ENCODE data around the gene CLPTM1. TPM values are rescaled to one million over a fixed set of nuclear protein-coding genes. Genes with fewer than 3 reads are reported as not detected.
A peak's percentile ranks its signal among the peaks of the same experiment; 100 is the strongest.

The CLPTM1 gene
- total RNA-seq: 10 to 100 TPM; 63.1 to 69.3 TPM

DNA sequence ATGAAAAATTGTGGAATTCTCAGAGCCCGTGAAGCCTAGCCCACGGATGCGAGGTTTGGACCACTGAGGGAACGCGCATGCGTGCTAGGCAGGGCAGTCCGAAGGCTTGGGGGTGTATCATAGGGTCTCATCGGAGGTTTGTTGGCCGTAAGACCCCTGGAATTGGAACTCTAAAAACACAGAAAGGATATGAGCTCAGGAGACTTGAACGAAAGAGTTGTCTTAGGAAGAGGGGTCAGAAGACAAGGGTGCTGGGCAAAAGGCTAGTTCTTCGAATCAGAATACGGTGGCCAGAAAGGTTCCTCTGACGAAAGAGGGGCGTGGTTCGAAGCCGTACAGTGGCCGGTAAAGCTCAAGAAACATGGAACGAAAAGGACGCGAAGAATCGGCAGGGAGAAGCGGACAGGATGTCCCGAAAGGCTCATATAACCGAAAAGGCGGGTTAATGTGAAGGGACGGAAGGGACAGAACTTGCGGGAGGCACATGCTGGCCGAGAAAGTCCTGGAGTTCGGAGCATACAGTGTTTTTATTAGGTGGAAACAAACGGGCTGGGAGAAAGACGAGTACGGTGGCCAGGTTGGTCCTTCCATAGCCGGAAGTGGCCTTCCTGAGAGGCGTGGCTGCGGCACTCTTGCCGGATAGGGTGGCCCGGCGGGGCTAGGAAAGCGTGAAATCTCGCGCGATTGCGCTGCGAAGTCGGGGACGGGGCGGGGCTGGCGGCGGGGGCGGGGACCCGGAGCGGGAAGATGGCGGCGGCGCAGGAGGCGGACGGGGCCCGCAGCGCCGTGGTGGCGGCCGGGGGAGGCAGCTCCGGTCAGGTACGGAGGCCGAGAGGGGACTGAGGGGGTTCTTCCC, at the start of gene CLPTM1:
Gene CLPTM1 (plus strand): TSS at position 732 of the 856 bp plus-strand sequence. CDS start 16 bp downstream, at position 748.
- Histone ChIP-seq H3K4me1 (ENCODE audit: control insufficient read depth in 1 of 2, low read depth in 2 of 2) (peaks cover 12 to 44% of the 10 kb centered on the region in 2 donors), H3K36me3 (peaks cover 4% of the 10 kb centered on the region), H3K27ac (peak within 1 kb of the TSS; percentile 86 to 89), H3K27me3 (replicated peaks; ENCODE audit: insufficient read depth) (no peaks in the 10 kb centered on the region), H3K9me3 (no peaks in the 10 kb centered on the region), H3K4me3 (peak within 1 kb of the TSS; percentile 99)
- DNase-seq (ENCODE audit: low spot score): peak; percentile 87
- TF ChIP-seq, protein P1, sequence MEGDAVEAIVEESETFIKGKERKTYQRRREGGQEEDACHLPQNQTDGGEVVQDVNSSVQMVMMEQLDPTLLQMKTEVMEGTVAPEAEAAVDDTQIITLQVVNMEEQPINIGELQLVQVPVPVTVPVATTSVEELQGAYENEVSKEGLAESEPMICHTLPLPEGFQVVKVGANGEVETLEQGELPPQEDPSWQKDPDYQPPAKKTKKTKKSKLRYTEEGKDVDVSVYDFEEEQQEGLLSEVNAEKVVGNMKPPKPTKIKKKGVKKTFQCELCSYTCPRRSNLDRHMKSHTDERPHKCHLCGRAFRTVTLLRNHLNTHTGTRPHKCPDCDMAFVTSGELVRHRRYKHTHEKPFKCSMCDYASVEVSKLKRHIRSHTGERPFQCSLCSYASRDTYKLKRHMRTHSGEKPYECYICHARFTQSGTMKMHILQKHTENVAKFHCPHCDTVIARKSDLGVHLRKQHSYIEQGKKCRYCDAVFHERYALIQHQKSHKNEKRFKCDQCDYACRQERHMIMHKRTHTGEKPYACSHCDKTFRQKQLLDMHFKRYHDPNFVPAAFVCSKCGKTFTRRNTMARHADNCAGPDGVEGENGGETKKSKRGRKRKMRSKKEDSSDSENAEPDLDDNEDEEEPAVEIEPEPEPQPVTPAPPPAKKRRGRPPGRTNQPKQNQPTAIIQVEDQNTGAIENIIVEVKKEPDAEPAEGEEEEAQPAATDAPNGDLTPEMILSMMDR (IDR thresholded peaks at IDR 0.05): no peak
- peak; percentile 90 for ATAC-seq (ENCODE audit: insufficient number of reproducible peaks, low FRiP score, low read depth)

DNA sequence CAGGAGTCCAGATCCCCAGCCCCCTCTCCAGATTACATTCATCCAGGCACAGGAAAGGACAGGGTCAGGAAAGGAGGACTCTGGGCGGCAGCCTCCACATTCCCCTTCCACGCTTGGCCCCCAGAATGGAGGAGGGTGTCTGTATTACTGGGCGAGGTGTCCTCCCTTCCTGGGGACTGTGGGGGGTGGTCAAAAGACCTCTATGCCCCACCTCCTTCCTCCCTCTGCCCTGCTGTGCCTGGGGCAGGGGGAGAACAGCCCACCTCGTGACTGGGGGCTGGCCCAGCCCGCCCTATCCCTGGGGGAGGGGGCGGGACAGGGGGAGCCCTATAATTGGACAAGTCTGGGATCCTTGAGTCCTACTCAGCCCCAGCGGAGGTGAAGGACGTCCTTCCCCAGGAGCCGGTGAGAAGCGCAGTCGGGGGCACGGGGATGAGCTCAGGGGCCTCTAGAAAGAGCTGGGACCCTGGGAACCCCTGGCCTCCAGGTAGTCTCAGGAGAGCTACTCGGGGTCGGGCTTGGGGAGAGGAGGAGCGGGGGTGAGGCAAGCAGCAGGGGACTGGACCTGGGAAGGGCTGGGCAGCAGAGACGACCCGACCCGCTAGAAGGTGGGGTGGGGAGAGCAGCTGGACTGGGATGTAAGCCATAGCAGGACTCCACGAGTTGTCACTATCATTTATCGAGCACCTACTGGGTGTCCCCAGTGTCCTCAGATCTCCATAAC, 49.6 kb upstream of the CLPTM1 start, which contains the start of gene APOE:
Gene APOE (plus strand): TSS at position 360 of the 724 bp plus-strand sequence. CDS start 829 bp downstream, outside the sequence.
- Histone ChIP-seq H3K9me3 (no peaks in the 10 kb centered on the region), H3K4me3 (peak within 1 kb of the TSS; percentile 54), H3K4me1 (ENCODE audit: control insufficient read depth in 1 of 2, low read depth in 2 of 2) (no peaks in the 10 kb centered on the region), H3K27ac (no peak within 1 kb of the TSS), H3K27me3 (replicated peaks; ENCODE audit: insufficient read depth) (no peaks in the 10 kb centered on the region), H3K36me3 (peaks cover 18% of the 10 kb centered on the region)
- no peak for ATAC-seq (ENCODE audit: insufficient number of reproducible peaks, low FRiP score, low read depth)
- no peak for DNase-seq (ENCODE audit: low spot score)
- TF ChIP-seq, protein P1 (IDR thresholded peaks at IDR 0.05): no peak

DNA sequence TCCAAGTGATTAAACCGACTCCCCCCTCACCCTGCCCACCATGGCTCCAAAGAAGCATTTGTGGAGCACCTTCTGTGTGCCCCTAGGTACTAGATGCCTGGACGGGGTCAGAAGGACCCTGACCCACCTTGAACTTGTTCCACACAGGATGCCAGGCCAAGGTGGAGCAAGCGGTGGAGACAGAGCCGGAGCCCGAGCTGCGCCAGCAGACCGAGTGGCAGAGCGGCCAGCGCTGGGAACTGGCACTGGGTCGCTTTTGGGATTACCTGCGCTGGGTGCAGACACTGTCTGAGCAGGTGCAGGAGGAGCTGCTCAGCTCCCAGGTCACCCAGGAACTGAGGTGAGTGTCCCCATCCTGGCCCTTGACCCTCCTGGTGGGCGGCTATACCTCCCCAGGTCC, 47.6 kb upstream of the CLPTM1 start:
- H3K36me3 ChIP-seq: peaks cover 2% of the 10 kb centered on the region
- H3K4me3 ChIP-seq: no peak overlapping the region
- no peak for ATAC-seq (ENCODE audit: insufficient number of reproducible peaks, low FRiP score, low read depth)
- TF ChIP-seq, protein P1 (IDR thresholded peaks at IDR 0.05): no peak
- peaks cover 0 to 7% of the 10 kb centered on the region in 2 donors for H3K4me1 ChIP-seq (ENCODE audit: control insufficient read depth in 1 of 2, low read depth in 2 of 2)
- H3K27ac ChIP-seq: no peak overlapping the region
- DNase-seq (ENCODE audit: low spot score): no peak
- no peaks in the 10 kb centered on the region for H3K9me3 ChIP-seq
- H3K27me3 ChIP-seq (replicated peaks; ENCODE audit: insufficient read depth): no peaks in the 10 kb centered on the region

GRCh38 chr19:44908074-44908835, 46.9 kb upstream of the CLPTM1 start:
- no peak for DNase-seq (ENCODE audit: low spot score)
- TF ChIP-seq, protein P1 (IDR thresholded peaks at IDR 0.05): no peak
- H3K9me3 ChIP-seq: no peaks in the 10 kb centered on the region
- peaks cover 0 to 7% of the 10 kb centered on the region in 2 donors for H3K4me1 ChIP-seq (ENCODE audit: control insufficient read depth in 1 of 2, low read depth in 2 of 2)
- H3K36me3 ChIP-seq: no peaks in the 10 kb centered on the region
- H3K27ac ChIP-seq: no peak overlapping the region
- ATAC-seq (ENCODE audit: insufficient number of reproducible peaks, low FRiP score, low read depth): no peak
- H3K4me3 ChIP-seq: no peak overlapping the region
- H3K27me3 ChIP-seq (replicated peaks; ENCODE audit: insufficient read depth): no peaks in the 10 kb centered on the region
